Activated CD4-positive, CD25-positive, alpha-beta regulatory T cell treated with anti-CD3 and anti-CD28 coated beads, Interleukin-2, amount 50 U/mL, for 72 hours (primary cell): ENCODE data around the gene SMIM45.

ENCODE experiments used
- DNase-seq: peaks from one replicate; pipeline ENCODE4 v3.0.0; 2021

The SMIM45 gene

GRCh38 chr22:41951898-41952474 lies at the start of gene SMIM45:
TSS of gene SMIM45 (plus strand) at chr22:41952150.
- DNase-seq = no peak

GRCh38 chr22:41902932-41903421 lies 49.0 kb upstream of the SMIM45 start:
- DNase-seq = no peak

- DNase-seq = no peak
Observed at GRCh38 chr22:41904450-41905410, 47.2 kb upstream of the SMIM45 start.

- DNase-seq = no peak
Observed at GRCh38 chr22:41905411-41906202, 46.3 kb upstream of the SMIM45 start.

GRCh38 chr22:41906822-41907221 lies 45.1 kb upstream of the SMIM45 start:
- DNase-seq = no peak

- no peak for DNase-seq
Observed at GRCh38 chr22:41907436-41908401, 44.2 kb upstream of the SMIM45 start.

GRCh38 chr22:41908411-41909309 lies 43.3 kb upstream of the SMIM45 start:
- DNase-seq = no peak

GRCh38 chr22:41909310-41910049 lies 42.5 kb upstream of the SMIM45 start:
- no peak for DNase-seq

GRCh38 chr22:41910050-41911000 lies 41.6 kb upstream of the SMIM45 start:
- DNase-seq = no peak

GRCh38 chr22:41911001-41911611 lies 40.8 kb upstream of the SMIM45 start:
- DNase-seq = no peak

- no peak for DNase-seq
Observed at GRCh38 chr22:41912338-41913039, 39.5 kb upstream of the SMIM45 start.

- no peak for DNase-seq
Observed at GRCh38 chr22:41913040-41913719, 38.8 kb upstream of the SMIM45 start.

GRCh38 chr22:41913842-41914534 lies 38.0 kb upstream of the SMIM45 start:
- DNase-seq = no peak

- no peak for DNase-seq
Observed at GRCh38 chr22:41914611-41915034, 37.3 kb upstream of the SMIM45 start.

GRCh38 chr22:41915035-41915785 lies 36.7 kb upstream of the SMIM45 start, which contains the start of gene SHISA8:
TSS of gene SHISA8 (minus strand) at chr22:41915074. CDS start at chr22:41914667, 407 bp downstream.
- DNase-seq = no peak
